WI38 (cell line): Measurements from ENCODE around the gene SERPINB2.

Experiments
- H3K4me3 ChIP-seq: 2 replicates; pipeline ENCODE4 v1.5.1; 2011; ENCODE audit warnings: low read depth, mild to moderate bottlenecking, control low read depth, low read length
- CTCF ChIP-seq: IDR thresholded peaks from 2 replicates; pipeline ENCODE4 v1.5.1; 2012; ENCODE audit warnings: low read depth, mild to moderate bottlenecking, control low read depth, low read length

Gene SERPINB2

GRCh38 chr18:63897072-63897471 lies 9.6 kb downstream of the SERPINB2 start:
- no peak overlapping the region for H3K4me3 ChIP-seq
- TF ChIP-seq CTCF, result no peak

GRCh38 chr18:63899206-63899605 lies 11.7 kb downstream of the SERPINB2 start:
- no peak for TF ChIP-seq CTCF
- no peak overlapping the region for H3K4me3 ChIP-seq

GRCh38 chr18:63903851-63904570 lies 16.5 kb downstream of the SERPINB2 start:
- H3K4me3 ChIP-seq, result no peak overlapping the region
- TF ChIP-seq CTCF, result no peak

- H3K4me3 ChIP-seq, result no peak overlapping the region
- no peak for TF ChIP-seq CTCF
These were observed 17.2 kb downstream of the SERPINB2 start for GRCh38 chr18:63904694-63905093.

GRCh38 chr18:63905361-63905760 lies 17.9 kb downstream of the SERPINB2 start:
- H3K4me3 ChIP-seq, result no peak overlapping the region
- no peak for TF ChIP-seq CTCF

GRCh38 chr18:63906056-63906455 lies 18.6 kb downstream of the SERPINB2 start:
- no peak for TF ChIP-seq CTCF
- no peak overlapping the region for H3K4me3 ChIP-seq

GRCh38 chr18:63907664-63908063 lies 20.2 kb downstream of the SERPINB2 start, which contains the start of gene SERPINB10:
Gene SERPINB10, plus strand, starts transcription at chr18:63907958. Its CDS starts 7,553 bp downstream, at chr18:63915511.
- no peak for TF ChIP-seq CTCF
- no peak within 1 kb of the TSS for H3K4me3 ChIP-seq
